ENCODE results near the gene SYNGR1.

SYNGR1 gene

GRCh38 chr22:39316440-39317083 is 33.2 kb upstream of the SYNGR1 start:
- TF ChIP-seq CTCF (IDR thresholded peaks at IDR 0.05), result peak; percentile 72
- Histone ChIP-seq H3K27ac (peak overlapping the region; percentile 15), H3K4me2 (ENCODE audit: low read length) (peak overlapping the region; percentile 39), H3K79me2 (peaks cover 4% of the 10 kb centered on the region), H3K9ac (no peak overlapping the region), H3K4me1 (peaks cover 6% of the 10 kb centered on the region), H3K9me3 (ENCODE audit: control insufficient read depth, low read length) (no peaks in the 10 kb centered on the region), H3K27me3 (ENCODE audit: control insufficient read depth, insufficient read depth, low read length) (no peaks in the 10 kb centered on the region), H3K4me3 (ENCODE audit: low read depth, low read length) (peak overlapping the region; percentile 22), H3K36me3 (ENCODE audit: control insufficient read depth, insufficient read depth, low read length) (no peaks in the 10 kb centered on the region), H2AFZ (no peak overlapping the region)

GRCh38 chr22:39317084-39317774 is 32.6 kb upstream of the SYNGR1 start:
- Histone ChIP-seq H3K4me1 (peaks cover 6% of the 10 kb centered on the region), H3K36me3 (ENCODE audit: control insufficient read depth, insufficient read depth, low read length) (no peaks in the 10 kb centered on the region)

GRCh38 chr22:39317775-39318506 is 31.9 kb upstream of the SYNGR1 start:
- Histone ChIP-seq H2AFZ (no peak overlapping the region), H3K9me3 (ENCODE audit: control insufficient read depth, low read length) (no peaks in the 10 kb centered on the region), H3K79me2 (peaks cover 4% of the 10 kb centered on the region), H3K36me3 (ENCODE audit: control insufficient read depth, insufficient read depth, low read length) (no peaks in the 10 kb centered on the region), H3K4me1 (peaks cover 6% of the 10 kb centered on the region), H3K9ac (no peak overlapping the region), H3K4me3 (ENCODE audit: low read depth, low read length) (peak overlapping the region; percentile 97), H3K27me3 (ENCODE audit: control insufficient read depth, insufficient read depth, low read length) (no peaks in the 10 kb centered on the region), H3K4me2 (ENCODE audit: low read length) (peak overlapping the region; percentile 92), H3K27ac (peak overlapping the region; percentile 98)
- TF ChIP-seq CTCF (IDR thresholded peaks at IDR 0.05), result no peak

More at GRCh38 chr22:39317084-39317774, 32.6 kb upstream of the SYNGR1 start:
- Histone ChIP-seq H3K9me3 (ENCODE audit: control insufficient read depth, low read length) (no peaks in the 10 kb centered on the region), H3K27ac (no peak overlapping the region), H3K9ac (no peak overlapping the region), H3K4me2 (ENCODE audit: low read length) (peak overlapping the region; percentile 92), H3K4me3 (ENCODE audit: low read depth, low read length) (peak overlapping the region; percentile 97), H3K27me3 (ENCODE audit: control insufficient read depth, insufficient read depth, low read length) (no peaks in the 10 kb centered on the region), H2AFZ (no peak overlapping the region), H3K79me2 (peaks cover 4% of the 10 kb centered on the region)
- TF ChIP-seq CTCF (IDR thresholded peaks at IDR 0.05), result no peak

GRCh38 chr22:39318507-39319283 is 31.1 kb upstream of the SYNGR1 start:
- peaks cover 4% of the 10 kb centered on the region for H3K79me2 ChIP-seq
- no peaks in the 10 kb centered on the region for H3K36me3 ChIP-seq (ENCODE audit: control insufficient read depth, insufficient read depth, low read length)
- H3K4me3 ChIP-seq (ENCODE audit: low read depth, low read length), result peak overlapping the region; percentile 97
- peak overlapping the region; percentile 85 for H2AFZ ChIP-seq
- H3K4me2 ChIP-seq (ENCODE audit: low read length), result peak overlapping the region; percentile 92
- H3K4me1 ChIP-seq, result peaks cover 6% of the 10 kb centered on the region
- H3K27me3 ChIP-seq (ENCODE audit: control insufficient read depth, insufficient read depth, low read length), result no peaks in the 10 kb centered on the region
- no peak for TF ChIP-seq CTCF (IDR thresholded peaks at IDR 0.05)
- peak overlapping the region; percentile 98 for H3K27ac ChIP-seq
- H3K9ac ChIP-seq, result peak overlapping the region; percentile 73
- no peaks in the 10 kb centered on the region for H3K9me3 ChIP-seq (ENCODE audit: control insufficient read depth, low read length)

All from parathyroid adenoma (tissue), 2 donors.